GM19324 (cell line): ENCODE results near the gene DYRK2.
A peak's percentile ranks its signal among the peaks of the same experiment; 100 is the strongest.

Experiments
- ATAC-seq: cut with Tn5 transposase; IDR thresholded peaks from one replicate; pipeline ENCODE4 v1.9.1; 2021; ENCODE audit warnings: mild to moderate bottlenecking, moderate library complexity; ENCODE audit not compliant: unreplicated experiment, low FRiP score

The DYRK2 gene

GRCh38 chr12:67648521-67649260 lies at the start of gene DYRK2:
TSS of gene DYRK2 (plus strand) at chr12:67648745. CDS start at chr12:67649134, 389 bp downstream.
- peak; percentile 53 for ATAC-seq

DNA sequence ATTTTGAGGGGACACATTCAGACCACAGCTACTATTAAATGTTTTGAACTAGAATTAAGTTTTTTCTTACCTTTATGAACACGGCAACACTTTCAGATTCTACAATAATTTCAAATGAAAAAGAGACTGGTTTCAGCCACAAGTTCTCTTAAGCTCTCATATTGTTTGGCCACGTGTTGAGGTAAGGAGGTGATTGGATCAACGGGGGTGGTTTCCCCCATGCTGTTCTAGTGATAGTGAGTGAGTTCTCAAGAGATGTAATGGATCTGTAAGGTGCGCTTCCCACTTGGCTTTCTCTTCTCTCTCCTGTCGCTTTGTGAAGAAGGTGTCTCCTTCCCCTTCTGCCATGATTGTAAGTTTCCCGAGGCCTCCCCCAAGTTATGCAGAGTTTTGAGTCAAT lies 48.9 kb upstream of the DYRK2 start:
- no peak for ATAC-seq

DNA sequence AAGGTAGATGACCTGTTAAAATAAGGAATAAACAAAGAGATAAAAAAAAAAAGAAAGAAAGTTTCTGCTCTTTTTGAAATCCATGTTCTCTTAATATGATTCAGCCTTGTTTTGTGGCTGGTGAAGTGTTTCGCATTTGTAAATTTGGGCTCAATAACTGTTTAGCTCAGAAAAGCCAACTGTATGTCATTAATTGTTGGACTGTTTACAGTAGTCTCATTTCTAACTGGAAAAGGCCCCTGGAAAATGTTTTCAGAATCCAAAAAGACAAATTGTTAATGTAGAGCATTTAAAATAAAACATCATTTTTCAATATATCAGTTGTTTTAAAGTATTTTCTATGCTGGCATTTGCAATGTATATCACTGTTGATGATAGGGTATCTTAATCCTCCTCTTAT lies 47.4 kb upstream of the DYRK2 start:
- ATAC-seq: no peak

DNA sequence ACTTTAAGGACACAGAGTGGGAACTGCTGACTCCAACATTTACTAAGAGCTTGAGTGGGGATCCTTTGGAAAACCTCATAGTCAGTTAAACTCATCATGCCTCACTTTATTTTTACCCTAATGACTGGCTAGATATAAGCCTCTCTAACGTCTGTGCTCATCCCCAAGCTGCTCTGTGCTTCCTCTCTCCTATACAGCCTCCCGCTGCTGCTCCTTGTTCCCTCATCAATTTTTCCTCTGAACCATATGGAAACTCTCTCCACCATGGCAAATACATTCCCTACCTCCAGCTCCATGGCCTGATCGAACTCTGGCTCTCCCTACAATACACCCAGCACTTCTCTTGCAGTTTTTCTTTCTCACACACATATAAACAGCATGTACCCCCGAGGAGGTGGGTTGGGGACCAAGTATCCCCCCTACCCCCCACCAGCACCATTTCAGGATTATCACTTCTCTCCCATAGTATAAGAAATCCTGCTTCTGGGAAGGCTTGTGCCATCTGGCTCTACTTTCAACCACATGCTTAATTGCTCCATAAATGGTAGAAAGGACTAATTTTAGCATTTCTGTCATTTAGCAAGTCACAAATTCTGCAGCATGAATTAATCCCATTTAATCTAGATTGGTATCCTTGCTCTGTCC lies 39.2 kb upstream of the DYRK2 start:
- ATAC-seq: no peak

DNA sequence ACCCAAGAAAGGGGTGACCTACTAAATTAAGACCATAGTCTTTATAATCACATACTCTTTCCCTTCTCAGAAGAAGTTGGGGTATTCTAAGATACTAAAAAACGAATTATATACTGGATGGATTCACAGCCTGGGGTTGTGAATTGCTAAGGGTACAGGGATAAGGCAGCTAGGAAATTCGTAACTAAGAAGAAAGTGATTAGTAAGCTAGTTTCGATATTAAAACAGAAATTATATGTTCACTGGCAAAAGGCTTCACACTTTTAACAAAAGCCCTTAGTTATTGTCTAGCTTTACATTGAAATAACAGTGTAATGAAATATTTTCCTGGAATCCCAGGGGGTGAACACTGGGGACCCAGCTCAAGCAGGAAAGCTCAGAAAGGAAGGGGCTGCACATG lies 35.5 kb upstream of the DYRK2 start:
- ATAC-seq: no peak

DNA sequence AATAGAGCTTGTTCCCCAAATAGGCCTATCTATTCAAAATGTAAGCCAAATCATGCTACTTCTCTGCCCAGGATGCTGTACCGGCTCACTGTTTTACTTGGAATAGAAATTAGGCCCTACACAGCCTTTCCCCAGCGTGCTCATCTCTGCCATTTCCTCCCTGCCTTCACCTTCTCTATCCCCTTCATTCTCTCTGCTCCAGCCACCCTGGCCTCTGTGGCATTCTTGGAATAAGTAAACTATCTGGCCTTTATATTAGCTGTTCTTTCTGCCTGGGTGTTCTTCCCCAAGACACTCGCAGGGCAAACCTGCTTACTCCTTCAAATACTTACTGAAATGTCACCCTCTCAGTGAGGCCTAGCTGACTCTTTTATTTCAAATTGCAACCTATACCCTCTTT lies 30.9 kb upstream of the DYRK2 start:
- ATAC-seq: no peak

DNA sequence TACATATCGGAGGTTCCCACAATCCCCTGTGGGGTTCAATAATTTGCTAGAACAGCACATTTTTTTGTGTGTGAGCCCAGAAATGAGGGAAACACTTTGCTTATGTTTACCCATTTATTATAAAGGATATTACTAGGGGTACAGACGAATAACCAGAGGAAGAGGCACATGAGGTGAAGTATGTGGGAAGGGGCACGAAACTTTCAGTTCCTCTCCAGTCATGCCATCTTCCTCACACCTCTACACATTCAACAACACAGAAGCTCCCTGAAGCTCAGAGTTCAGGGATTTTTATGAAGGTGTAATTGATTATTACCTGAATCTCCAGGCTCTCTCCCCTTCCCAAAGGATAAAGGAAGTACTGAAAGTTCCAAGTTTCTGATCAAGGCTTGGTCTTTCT lies 30.2 kb upstream of the DYRK2 start:
- no peak for ATAC-seq

- ATAC-seq: no peak
These were observed 27.4 kb upstream of the DYRK2 start for GRCh38 chr12:67621112-67621511.

- ATAC-seq: no peak
These were observed 26.6 kb upstream of the DYRK2 start for GRCh38 chr12:67621926-67622325.

DNA sequence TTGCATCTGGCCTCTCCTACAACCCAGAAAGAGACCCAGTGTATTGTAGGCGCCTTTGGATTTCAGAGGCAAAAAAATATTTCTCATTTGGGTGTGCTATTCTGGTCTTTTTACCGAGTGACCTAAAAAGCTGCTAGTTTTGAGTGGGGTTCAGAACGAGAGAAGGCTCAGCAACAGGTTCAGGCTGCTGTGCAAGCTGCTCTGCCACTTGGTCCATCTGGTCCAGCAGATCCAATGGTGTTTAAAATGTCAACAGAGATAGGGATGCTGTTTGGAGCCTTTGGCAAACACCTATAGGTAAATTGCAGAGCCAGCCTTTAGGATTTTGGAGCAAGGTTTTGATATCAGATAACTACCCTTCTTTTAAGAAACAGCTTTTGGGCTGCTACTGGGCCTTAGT lies 25.3 kb upstream of the DYRK2 start:
- ATAC-seq: no peak

- no peak for ATAC-seq
These were observed 24.2 kb upstream of the DYRK2 start for GRCh38 chr12:67624355-67624754.

DNA sequence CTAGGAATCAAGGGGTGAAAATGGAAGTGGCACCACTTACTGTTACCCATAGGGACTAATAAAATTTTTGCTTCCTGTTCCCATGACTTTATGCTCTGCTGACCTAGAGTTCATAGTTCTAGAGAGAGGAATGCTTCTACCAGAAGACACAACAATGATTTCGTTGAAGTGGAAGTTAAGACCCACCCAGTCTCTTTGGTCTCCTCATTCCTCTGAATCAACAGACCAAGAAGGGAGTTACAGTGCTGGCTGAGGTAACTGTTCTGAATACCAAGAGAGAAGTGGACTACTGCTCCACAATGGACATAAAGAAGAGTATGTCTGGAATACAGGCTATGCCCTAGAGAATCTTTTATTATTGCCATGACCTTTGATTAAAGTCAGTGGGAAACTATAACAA lies 23.5 kb upstream of the DYRK2 start:
- no peak for ATAC-seq

GRCh38 chr12:67626156-67626555 lies 22.4 kb upstream of the DYRK2 start:
- no peak for ATAC-seq

GRCh38 chr12:67630373-67631088 lies 18.0 kb upstream of the DYRK2 start:
- ATAC-seq: peak; percentile 93

DNA sequence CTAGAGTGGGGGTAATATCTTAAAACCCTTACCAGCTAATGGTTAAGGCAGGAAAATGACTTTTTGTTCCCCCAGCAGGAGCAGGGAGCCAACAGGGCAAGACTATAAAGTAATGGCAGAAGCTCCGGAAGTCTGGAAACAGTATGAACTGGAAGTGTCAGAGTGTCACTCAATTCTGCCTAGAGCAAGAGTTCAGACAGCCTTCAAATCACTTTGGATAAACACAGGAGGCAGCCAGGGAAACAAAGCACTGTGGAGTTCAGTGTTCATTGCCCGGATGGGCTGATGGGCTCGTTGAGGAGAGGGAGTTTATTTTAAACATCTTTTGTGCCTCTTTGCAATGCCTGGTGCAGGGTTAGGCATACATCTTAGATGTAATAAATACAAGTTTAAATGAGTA lies 16.5 kb upstream of the DYRK2 start:
- no peak for ATAC-seq

DNA sequence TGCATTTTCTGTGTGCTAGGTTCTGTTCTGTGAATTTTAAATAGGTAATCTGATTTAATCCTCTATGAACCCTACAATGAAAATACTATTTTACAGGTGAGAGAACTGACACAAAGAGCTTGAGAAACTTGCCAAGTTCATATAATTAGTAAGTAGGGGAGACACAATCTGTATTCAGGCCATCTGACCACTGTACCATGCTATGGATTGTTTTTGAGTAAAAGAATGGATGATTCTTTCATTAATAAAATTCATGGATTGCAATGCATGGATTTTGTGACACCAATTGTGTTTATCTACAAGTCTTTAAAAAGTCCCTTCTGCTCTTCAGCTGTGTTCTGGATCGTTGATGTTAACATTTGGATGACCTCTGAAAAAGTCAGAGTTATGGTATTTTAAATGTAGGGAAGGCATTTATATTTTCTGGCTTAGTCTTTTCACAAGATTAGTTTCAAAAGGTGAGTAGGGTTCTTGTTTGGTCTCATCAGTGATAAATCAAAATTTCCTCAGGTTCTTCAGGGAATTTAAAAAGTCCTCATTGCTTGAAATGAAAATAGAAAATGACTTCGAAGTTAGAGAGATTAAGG lies 15.4 kb upstream of the DYRK2 start:
- ATAC-seq: no peak

GRCh38 chr12:67633708-67634107 lies 14.8 kb upstream of the DYRK2 start:
- no peak for ATAC-seq

- no peak for ATAC-seq
These were observed 14.2 kb upstream of the DYRK2 start for GRCh38 chr12:67634303-67634761.

GRCh38 chr12:67637718-67638117 lies 10.8 kb upstream of the DYRK2 start:
- no peak for ATAC-seq

DNA sequence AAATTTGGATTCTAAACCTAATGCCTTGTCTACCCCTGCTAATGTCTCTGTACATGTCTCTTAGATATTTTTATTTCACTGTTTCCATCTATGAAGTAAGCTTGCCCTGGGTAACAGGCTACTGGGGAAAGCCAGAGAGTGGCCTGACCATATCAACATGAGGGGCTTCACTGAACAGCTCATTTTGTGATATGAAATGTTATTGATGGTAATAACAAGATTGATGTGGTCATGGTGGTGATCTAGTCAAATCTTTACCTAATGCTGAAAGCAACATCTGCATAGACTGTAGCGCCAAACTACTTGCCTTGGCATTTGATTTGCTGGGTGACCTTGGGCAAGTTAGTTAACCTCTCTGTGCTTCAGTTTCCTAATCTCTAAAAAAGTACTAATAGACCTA lies 9.9 kb upstream of the DYRK2 start:
- no peak for ATAC-seq

- no peak for ATAC-seq
These were observed 7.7 kb upstream of the DYRK2 start for GRCh38 chr12:67640863-67641262.
